ENCODE measurements around the gene P4HB. TPM values are rescaled to one million over a fixed set of nuclear protein-coding genes. Genes with fewer than 3 reads are reported as not detected.
A peak's percentile ranks its signal among the peaks of the same experiment; 100 is the strongest.

Gene P4HB
- total and polyA plus RNA-seq, 2 of the 4 experiments (the other 2 are of a cell fraction): 599 to 932 TPM

- Histone ChIP-seq H3K56ac (ENCODE audit: extremely low read depth, insufficient read depth, low read length) (no peak overlapping the region), H2AFZ (replicated peaks; ENCODE audit: low read length, poor library complexity) (peak overlapping the region; percentile 36), H4K5ac (ENCODE audit: low read depth, low read length) (0 out of 2 replicates have a peak overlapping the region, but pooled peaks have one; percentile 4), H3K9ac (ENCODE audit: low read depth, low read length) (no peak overlapping the region), H2BK5ac (ENCODE audit: low read depth, low read length, poor library complexity, severe bottlenecking) (peak overlapping the region; percentile 27), H2AK5ac (ENCODE audit: low read depth, low read length) (0 out of 2 replicates have a peak overlapping the region, but pooled peaks have one; percentile 34), H2BK120ac (ENCODE audit: low read depth, low read length) (no peak overlapping the region), H2BK15ac (ENCODE audit: low read depth, low read length) (no peak overlapping the region), H3K27me3 (ENCODE audit: control insufficient read depth, insufficient read depth, low read length) (no peaks in the 10 kb centered on the region), H3K4me2 (ENCODE audit: low read depth, low read length) (no peak overlapping the region), H3K27ac (ENCODE audit: insufficient read depth, low read length) (peak overlapping the region; percentile 2; the same call in 1 of the 2 replicates), H4K91ac (ENCODE audit: insufficient read depth, low read depth, low read length) (no peak overlapping the region), H4K8ac (ENCODE audit: low read depth in 2 of 2, low read length in 2 of 2) (peak overlapping the region in 1 of 2 experiments; percentile 66; a peak in 1 of 4 replicates), H3K36me3 (ENCODE audit: control insufficient read depth, insufficient read depth, low read length) (peaks cover 46% of the 10 kb centered on the region), H3K18ac (ENCODE audit: low read depth, low read length) (no peak overlapping the region), H4K20me1 (ENCODE audit: insufficient read depth, low read length) (peaks cover 55% of the 10 kb centered on the region), H3K79me1 (ENCODE audit: low read depth in 1 of 2, low read length in 2 of 2) (peaks cover 22 to 79% of the 10 kb centered on the region in 2 experiments; a peak in 3 of 4 replicates), H2AK9ac (replicated peaks; ENCODE audit: low read depth, low read length, poor library complexity) (peak overlapping the region; percentile 63), H3K9me3 (ENCODE audit: control insufficient read depth, insufficient read depth, low read length) (no peaks in the 10 kb centered on the region), H3K9me1 (ENCODE audit: insufficient read depth, low read length) (peaks cover 11% of the 10 kb centered on the region; the same call in 1 of the 2 replicates), H2BK20ac (ENCODE audit: low read depth, low read length) (no peak overlapping the region), H3K4me1 (ENCODE audit: control insufficient read depth, insufficient read depth, low read length) (peaks cover 31% of the 10 kb centered on the region), H3K4ac (ENCODE audit: low read depth, low read length) (peak overlapping the region; percentile 22; the same call in 1 of the 2 replicates), H3K14ac (replicated peaks; ENCODE audit: low read depth, low read length) (no peak overlapping the region), H3K23ac (ENCODE audit: low read depth, low read length) (no peak overlapping the region), H3K4me3 (ENCODE audit: insufficient read depth, low read depth, low read length) (no peak overlapping the region)
- in situ Hi-C loops (cut with MboI; ENCODE audit: low sequenced_read_pairs): no loop called here
- TF ChIP-seq POLR2A (IDR thresholded peaks at IDR 0.05; ENCODE audit: low read depth, low read length): peak; percentile 56; the same call in 1 of the 2 replicates
- TF ChIP-seq USF2 (IDR thresholded peaks at IDR 0.05; ENCODE audit: low read depth, low read length): no peak
- DNase-seq (no peak), ATAC-seq (ENCODE audit: low read depth) (no peak)
- no TSS peak for BruUV-seq (replicated peaks)
- WGBS, 2 experiments (ENCODE audit: extremely low coverage in 2 of 2, insufficient read length in 1 of 2): 92% methylated on average over 10 of the region's 18 CpGs; no CpG with 5 or more reads in 1 of the 2 experiments
- ChIA-PET CTCF (no interaction called here), POLR2A (ENCODE audit: unreplicated experiment) (no interaction called here)
- intact Hi-C loops (cut with micrococcal nuclease): no loop called here
- dilution Hi-C loops (cut with HindIII; ENCODE audit: low sequenced_read_pairs, unreplicated experiment): no loop called here
Observed at GRCh38 chr17:81865733-81866439, 5.6 kb upstream of the P4HB start.
